ENCODE results near the gene TRAFD1.

Gene TRAFD1

GRCh38 chr12:112175361-112176155, 50.2 kb downstream of the TRAFD1 start:
- DNase-seq (ENCODE audit: low spot score), result no peak

DNA sequence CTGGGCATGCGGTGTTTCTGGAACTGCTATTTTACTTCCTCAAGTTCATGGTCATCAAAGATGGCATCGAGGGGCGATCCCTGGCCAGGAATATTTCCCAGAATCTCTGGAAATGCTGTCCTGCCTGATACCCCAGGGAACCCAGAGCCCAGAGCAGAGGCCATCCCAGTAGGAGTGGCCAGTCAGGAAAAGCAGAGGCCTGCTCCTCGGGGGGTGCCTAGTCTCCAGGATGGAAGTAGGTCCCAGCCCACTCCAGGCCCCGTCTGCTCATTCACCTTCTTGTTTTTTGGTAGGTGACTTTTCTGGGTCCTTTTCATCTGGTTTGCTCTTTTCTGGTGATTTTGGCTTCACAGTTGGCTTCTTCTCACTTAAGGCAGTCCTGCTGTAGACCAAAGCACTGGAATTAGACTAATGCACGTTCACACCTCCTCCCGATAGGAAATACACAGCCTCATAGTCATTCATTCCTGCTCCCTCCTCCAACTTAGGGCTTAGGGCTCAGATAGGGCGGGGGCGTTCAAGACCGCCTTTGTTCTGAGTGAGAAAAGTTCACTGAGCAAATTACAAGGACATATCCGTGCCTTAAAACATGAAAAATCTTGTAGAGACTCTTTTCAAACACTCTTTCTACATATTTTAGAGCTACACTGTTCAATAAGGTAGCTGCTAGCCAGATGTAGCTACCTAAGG, 51.1 kb downstream of the TRAFD1 start:
- no peak for DNase-seq (ENCODE audit: low spot score)

DNA sequence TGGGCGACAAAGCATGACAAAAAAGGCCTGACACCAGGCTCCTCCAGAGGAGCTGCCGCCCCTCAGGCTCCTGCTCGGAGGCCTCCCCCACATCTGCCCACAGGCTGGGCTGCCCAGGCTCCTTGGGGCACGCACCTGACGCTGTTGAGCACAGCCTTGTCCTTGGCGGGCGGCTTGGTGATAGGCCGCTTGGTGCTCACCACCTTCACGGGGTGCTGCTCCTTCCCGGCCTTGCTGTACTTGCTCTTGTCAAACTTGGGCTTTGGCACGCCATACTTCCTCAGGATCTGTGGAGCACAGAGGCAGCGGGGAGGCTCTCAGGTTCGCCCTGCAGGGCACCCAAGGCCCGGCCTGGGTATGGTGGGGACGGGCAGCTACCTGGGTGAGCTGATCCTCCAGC, 53.4 kb downstream of the TRAFD1 start:
- DNase-seq (ENCODE audit: low spot score), result no peak

DNA sequence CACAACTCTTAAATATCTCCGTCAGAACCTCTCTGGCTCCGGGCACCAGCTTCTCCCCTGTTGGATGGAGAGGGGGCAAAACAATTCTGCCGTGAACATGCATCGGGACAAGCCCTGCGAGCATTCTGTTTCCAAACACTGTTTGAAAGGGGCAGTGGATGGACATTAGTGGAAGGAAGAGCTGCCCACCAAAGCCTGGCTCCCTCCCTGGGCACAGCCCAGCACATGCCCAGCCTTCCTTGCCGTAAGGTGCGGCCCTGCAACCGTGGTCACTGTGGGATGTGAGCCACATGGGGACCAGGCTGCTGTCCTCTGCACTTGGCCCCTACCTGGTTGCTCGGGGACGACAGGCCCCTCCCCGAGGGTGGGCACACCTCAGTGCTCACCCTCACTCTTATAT, 54.0 kb downstream of the TRAFD1 start:
- DNase-seq (ENCODE audit: low spot score), result no peak

GRCh38 chr12:112179916-112180315, 54.6 kb downstream of the TRAFD1 start:
- DNase-seq (ENCODE audit: low spot score), result no peak

DNA sequence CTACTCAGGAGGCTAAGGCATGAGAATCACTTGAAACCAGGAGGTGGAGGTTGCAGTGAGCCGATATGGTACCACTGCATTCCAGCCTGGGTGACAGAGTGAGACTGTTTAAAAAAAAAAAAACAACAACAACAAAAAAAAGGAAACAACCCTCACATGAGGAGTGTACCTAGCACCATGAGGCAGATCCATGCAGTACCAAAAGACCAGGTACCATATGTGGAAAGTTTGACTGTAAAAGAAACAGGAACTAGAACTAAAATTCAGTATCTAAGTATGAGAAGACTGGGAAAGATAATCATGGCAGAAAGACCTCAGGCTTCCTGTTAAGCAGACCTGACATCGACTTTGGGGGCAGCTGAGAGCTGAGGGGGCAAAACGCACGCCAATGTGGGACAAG, 55.1 kb downstream of the TRAFD1 start:
- DNase-seq (ENCODE audit: low spot score), result no peak

DNA sequence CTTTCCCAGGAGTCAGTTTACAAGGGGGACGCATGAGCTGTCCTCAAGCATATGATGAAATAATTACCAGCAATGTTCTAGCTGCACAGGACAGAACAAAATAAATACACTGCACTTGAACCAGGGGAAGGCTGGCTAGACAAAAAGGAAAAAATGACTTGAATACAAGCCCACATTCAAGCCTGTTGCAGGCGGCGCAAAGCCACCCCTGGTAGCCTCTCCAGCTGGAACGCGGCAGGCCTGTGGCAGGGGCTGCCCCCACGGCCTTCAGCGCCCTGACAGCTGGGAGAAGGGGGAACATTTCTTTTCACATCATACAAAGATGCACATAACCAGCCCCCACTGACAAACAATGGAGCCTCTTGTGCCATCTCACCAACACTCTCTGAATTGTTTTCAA, 57.1 kb downstream of the TRAFD1 start:
- no peak for DNase-seq (ENCODE audit: low spot score)

GRCh38 chr12:112183141-112184021, 58.0 kb downstream of the TRAFD1 start:
- no peak for DNase-seq (ENCODE audit: low spot score)

DNA sequence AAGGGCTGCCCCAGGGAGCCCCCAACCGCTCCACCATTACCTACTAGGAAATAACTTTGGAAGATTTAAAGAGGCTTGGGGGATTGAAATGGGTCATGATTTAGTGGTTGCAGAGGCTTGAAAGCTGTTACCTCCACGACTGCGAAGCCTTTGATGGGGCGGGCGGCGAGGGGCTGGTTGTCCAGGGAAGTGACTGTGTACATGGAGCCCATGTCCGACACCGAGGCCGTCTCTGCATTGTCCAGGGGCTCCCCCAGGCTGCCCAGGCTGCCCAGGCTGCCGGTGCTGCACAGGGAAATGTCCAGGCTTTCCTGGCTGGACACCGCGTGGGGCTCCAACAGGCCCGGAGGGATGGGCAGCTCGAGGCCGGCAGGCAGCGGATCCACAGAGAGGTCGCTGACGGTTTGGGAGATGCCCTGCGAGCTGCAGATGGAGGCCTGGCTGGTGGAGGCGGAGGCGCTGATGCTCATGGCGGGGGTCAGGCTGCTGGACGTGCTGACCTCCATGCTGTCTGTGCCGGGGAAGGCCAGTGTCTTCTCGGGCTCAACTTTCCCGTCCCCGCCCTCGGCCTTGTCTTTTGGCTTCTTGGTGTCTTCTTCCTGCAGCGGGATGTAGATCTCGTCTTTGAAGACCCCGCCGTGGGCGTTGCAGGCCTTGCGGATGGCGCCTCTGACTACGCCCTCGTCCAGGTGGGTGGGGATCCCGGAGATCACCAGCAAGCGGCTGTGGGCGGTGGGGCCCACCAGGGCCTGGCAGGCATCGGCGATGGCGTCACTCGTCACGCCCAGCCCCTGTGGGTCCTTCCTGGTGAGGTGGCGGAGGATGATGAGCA, 58.9 kb downstream of the TRAFD1 start:
- DNase-seq (ENCODE audit: low spot score), result no peak

- DNase-seq (ENCODE audit: low spot score), result no peak
These were observed 59.9 kb downstream of the TRAFD1 start for GRCh38 chr12:112185093-112185923.

GRCh38 chr12:112188130-112188830, 62.9 kb downstream of the TRAFD1 start:
- DNase-seq (ENCODE audit: low spot score), result no peak

DNA sequence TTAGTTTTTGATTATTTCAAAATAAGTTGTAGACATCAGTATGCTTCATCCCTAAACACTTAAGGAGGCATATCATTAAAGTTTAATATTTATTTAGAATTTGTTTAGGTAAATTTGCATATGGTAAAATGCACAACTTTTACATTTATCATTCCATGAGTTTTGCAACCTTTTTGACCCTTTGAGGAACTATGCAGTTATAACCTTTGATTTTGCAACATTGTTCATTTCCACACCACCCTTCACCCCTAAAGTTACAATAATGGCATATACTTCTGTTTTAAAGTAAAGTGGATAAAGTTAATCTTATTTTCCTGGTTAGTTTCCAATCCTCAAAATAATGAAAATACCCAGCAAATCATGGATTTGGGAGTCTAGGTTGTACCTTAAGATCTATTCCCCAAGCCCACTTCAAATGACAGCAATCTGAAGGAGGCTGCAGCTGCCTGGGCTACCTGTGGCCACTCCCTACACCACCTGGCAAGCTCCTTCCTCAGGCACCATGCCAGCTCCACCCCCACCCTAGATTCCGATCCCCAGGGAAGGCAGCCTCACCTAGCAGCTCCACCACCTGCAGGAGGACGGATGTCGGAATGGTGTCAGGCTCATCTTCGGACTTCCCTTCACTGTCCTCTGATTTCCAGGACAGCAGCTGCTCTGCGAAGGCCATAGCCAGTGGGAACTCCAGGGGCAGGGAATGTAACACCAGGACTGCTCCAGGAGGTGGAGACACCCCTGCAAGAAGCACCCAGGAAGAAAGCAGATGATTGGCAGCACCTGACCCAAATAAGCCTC, 65.1 kb downstream of the TRAFD1 start:
- no peak for DNase-seq (ENCODE audit: low spot score)

- DNase-seq (ENCODE audit: low spot score), result no peak
These were observed 65.8 kb downstream of the TRAFD1 start for GRCh38 chr12:112191201-112191600.

DNA sequence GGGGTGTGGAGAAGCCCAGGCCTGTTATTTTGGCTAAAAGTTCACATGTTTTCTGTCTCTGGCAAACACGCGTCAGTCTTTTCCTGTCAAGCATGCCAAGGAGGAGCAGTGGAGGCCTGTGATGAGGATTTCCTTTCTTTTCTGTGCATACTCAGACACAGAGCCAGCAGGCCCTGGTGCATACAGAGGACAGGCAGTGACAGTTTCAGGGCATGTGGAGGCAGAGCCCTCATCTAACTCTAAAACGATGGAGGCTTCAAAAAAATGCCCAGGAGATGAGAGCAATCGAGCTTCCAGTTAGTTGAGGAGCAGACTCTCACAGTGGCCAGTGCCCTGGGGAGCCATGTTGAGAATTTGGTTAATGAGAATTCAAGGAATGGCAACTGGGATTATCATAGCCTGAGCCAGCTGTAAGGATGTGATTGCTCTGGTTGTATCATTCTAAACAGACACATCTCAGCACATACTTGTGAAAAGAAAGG, 66.5 kb downstream of the TRAFD1 start:
- DNase-seq (ENCODE audit: low spot score), result no peak

DNA sequence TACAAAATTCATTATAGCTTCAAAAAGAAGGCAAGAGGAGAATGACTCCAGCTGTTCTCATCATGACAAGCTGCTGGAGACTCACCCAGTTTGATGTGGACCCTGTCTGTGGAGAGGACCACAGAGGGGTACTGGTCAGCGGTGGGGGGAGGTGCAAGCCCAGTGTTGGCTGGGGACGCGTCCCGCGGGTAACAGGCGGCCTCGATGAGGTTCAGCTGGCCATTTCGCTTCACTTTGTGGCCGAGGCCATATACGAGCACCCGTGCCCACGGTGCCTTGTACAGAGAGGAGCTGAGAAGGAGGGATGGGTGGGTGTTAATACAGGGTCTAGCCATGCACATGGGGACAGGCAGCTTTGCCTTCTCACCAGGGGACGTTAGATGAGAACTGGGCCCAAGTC, 67.1 kb downstream of the TRAFD1 start:
- DNase-seq (ENCODE audit: low spot score), result no peak

DNA sequence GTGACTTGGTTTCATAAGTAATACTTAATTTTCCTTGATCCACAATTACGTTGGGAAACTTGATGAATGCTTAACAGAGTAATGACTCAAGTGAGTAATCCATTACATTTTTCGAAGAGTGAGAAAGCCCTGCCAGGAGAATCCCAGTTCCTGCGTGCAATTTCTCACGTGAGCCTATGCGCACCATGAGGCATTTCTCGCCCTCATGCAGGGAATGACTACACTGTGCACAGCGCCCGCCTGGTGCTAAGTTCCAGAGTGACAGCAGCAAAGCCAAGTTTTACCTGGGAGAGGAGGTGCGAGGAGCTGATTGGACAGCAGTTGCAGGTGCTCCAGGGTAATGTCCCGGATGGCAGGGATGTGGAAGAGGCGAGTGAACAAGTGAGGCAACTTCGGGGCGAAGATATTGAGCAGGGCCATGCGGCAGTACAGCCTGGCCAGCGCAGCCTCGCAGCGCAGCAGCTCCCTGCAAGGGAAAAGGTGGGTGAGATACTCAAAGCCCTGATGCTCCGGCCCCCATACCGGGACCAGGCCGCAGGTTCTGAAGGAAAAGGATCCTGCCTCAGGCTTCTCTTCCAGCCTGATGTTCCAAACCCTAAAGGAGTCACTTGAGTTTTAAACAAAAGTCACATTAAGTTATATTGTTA, 69.4 kb downstream of the TRAFD1 start:
- no peak for DNase-seq (ENCODE audit: low spot score)

- DNase-seq (ENCODE audit: low spot score), result no peak
These were observed 71.0 kb downstream of the TRAFD1 start for GRCh38 chr12:112196196-112196875.

DNA sequence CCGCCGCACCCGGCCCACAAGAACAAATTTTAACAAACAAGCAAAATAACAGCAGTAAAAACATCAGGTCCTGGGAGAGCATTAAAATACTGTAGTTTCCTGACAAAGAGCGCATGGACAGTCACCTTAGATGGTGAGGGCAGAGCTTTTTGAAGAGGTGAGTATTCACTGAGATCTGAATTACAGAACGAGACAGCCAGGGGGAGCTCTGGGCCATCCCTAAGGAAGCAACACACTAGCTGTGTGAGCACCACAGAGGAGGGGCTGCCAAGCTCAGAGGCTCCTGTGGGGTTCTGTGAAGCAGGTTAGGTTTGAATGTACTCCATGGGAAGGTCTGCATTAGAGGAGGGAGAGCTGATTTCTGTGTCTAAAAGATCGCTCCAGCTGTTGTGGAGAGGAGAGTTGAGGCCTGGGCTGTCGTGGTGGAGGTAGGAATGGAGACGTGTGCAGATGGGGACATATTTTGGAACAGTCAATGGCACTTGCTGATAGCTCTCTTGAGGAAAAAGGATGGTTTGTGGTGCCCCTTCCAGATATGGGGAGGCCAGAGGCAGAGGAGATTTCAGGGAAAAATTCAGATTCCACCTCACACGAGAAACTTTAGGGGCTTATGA, 72.9 kb downstream of the TRAFD1 start:
- DNase-seq (ENCODE audit: low spot score), result peak; percentile 72

Data from germinal center (tissue), 1 donor.